Activated CD8-positive, alpha-beta memory T cell treated with anti-CD3 and anti-CD28 coated beads for 48 hours (primary cell): ENCODE measurements around the gene COL9A1.
"Not testable (repeated sequence)": the region's sequence is repeated elsewhere in the genome, so short reads cannot be mapped to it uniquely, and the experiment has no call there.

Experiments
- DNase-seq, 3 experiments: peaks; one replicate each; pipeline ENCODE4 v3.0.0-alpha.2; 2020; ENCODE audit warnings: low read depth in 2 of 3, low spot score in 2 of 3

COL9A1 gene

GRCh38 chr6:70303034-70303525, at the start of gene COL9A1:
Gene COL9A1, minus strand, starts transcription at chr6:70303084. Its CDS starts 160 bp downstream, at chr6:70302924.
- no peak for DNase-seq

GRCh38 chr6:70351461-70351860, 48.6 kb upstream of the COL9A1 start:
- no peak for DNase-seq

- DNase-seq: no peak
These were observed 42.7 kb upstream of the COL9A1 start for GRCh38 chr6:70345619-70346018.

- DNase-seq: no peak
These were observed 40.4 kb upstream of the COL9A1 start for GRCh38 chr6:70343313-70343712.

GRCh38 chr6:70339810-70340209, 36.9 kb upstream of the COL9A1 start:
- DNase-seq: not testable (repeated sequence)

GRCh38 chr6:70338775-70339174, 35.9 kb upstream of the COL9A1 start:
- DNase-seq: no peak

GRCh38 chr6:70337743-70338105, 34.8 kb upstream of the COL9A1 start:
- no peak for DNase-seq

- no peak for DNase-seq
These were observed 34.3 kb upstream of the COL9A1 start for GRCh38 chr6:70336996-70337742.

GRCh38 chr6:70327036-70327435, 24.2 kb upstream of the COL9A1 start:
- no peak for DNase-seq

GRCh38 chr6:70325009-70325408, 22.1 kb upstream of the COL9A1 start:
- DNase-seq: no peak

GRCh38 chr6:70317799-70318198, 14.9 kb upstream of the COL9A1 start:
- not testable (repeated sequence) for DNase-seq

GRCh38 chr6:70315079-70315751, 12.3 kb upstream of the COL9A1 start:
- no peak for DNase-seq

- no peak for DNase-seq
These were observed 11.4 kb upstream of the COL9A1 start for GRCh38 chr6:70314296-70314695.

GRCh38 chr6:70312165-70312745, 9.4 kb upstream of the COL9A1 start:
- no peak for DNase-seq

- DNase-seq: no peak
These were observed 7.3 kb upstream of the COL9A1 start for GRCh38 chr6:70310063-70310694.

GRCh38 chr6:70309243-70309642, 6.4 kb upstream of the COL9A1 start:
- DNase-seq: no peak

- DNase-seq: not testable (repeated sequence)
These were observed 5.3 kb upstream of the COL9A1 start for GRCh38 chr6:70308142-70308541.

- no peak for DNase-seq
These were observed 4.1 kb upstream of the COL9A1 start for GRCh38 chr6:70307008-70307407.

GRCh38 chr6:70304616-70305015, 1.7 kb upstream of the COL9A1 start:
- DNase-seq: no peak

- no peak for DNase-seq
These were observed 3.4 kb downstream of the COL9A1 start for GRCh38 chr6:70299456-70299855.

- no peak for DNase-seq
These were observed 4.8 kb downstream of the COL9A1 start for GRCh38 chr6:70298068-70298467.

- DNase-seq: no peak
These were observed 10.7 kb downstream of the COL9A1 start for GRCh38 chr6:70292193-70292592.
